ENCODE measurements around the gene GRIN3B. TPM values are rescaled to one million over a fixed set of nuclear protein-coding genes. Genes with fewer than 3 reads are reported as not detected.

Gene GRIN3B
- polyA plus RNA-seq, 2 of the 4 experiments (the other 2 are of a cell fraction), result 0.67 to 1.5 TPM

DNA sequence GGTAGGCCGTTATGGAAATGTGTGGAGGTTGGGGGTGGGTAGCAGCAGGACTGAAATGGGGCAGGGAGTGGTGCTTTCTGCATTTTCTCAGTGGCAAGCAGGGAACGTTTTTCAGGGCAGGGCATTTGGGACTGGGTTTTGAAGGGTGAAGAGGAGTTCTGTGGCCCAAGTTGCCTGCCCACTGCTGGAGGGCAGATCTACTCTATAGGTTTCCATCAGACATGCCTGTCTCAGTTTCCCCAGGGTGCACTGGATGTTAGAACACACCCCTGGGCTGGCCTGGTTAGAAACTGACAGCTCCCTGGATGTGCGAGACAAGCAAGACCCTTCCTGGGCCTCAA, 870 bp upstream of the GRIN3B start:
- no peak for FAIRE-seq
- TF ChIP-seq RARB (CRISPR knock-in tag; IDR thresholded peaks at IDR 0.05), result no peak
- no peak for TF ChIP-seq ESRRA (IDR thresholded peaks at IDR 0.05; ENCODE audit: borderline replicate concordance, low read length)
- no peak for TF ChIP-seq TP53 (CRISPR knock-in tag; IDR thresholded peaks at IDR 0.05)
- TF ChIP-seq, protein P1, sequence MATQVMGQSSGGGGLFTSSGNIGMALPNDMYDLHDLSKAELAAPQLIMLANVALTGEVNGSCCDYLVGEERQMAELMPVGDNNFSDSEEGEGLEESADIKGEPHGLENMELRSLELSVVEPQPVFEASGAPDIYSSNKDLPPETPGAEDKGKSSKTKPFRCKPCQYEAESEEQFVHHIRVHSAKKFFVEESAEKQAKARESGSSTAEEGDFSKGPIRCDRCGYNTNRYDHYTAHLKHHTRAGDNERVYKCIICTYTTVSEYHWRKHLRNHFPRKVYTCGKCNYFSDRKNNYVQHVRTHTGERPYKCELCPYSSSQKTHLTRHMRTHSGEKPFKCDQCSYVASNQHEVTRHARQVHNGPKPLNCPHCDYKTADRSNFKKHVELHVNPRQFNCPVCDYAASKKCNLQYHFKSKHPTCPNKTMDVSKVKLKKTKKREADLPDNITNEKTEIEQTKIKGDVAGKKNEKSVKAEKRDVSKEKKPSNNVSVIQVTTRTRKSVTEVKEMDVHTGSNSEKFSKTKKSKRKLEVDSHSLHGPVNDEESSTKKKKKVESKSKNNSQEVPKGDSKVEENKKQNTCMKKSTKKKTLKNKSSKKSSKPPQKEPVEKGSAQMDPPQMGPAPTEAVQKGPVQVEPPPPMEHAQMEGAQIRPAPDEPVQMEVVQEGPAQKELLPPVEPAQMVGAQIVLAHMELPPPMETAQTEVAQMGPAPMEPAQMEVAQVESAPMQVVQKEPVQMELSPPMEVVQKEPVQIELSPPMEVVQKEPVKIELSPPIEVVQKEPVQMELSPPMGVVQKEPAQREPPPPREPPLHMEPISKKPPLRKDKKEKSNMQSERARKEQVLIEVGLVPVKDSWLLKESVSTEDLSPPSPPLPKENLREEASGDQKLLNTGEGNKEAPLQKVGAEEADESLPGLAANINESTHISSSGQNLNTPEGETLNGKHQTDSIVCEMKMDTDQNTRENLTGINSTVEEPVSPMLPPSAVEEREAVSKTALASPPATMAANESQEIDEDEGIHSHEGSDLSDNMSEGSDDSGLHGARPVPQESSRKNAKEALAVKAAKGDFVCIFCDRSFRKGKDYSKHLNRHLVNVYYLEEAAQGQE (IDR thresholded peaks at IDR 0.05), result no peak
- no peak for TF ChIP-seq FOXS1 (CRISPR knock-in tag; IDR thresholded peaks at IDR 0.05)
- TF ChIP-seq JUN (IDR thresholded peaks at IDR 0.05), result no peak
- TF ChIP-seq, protein P2, sequence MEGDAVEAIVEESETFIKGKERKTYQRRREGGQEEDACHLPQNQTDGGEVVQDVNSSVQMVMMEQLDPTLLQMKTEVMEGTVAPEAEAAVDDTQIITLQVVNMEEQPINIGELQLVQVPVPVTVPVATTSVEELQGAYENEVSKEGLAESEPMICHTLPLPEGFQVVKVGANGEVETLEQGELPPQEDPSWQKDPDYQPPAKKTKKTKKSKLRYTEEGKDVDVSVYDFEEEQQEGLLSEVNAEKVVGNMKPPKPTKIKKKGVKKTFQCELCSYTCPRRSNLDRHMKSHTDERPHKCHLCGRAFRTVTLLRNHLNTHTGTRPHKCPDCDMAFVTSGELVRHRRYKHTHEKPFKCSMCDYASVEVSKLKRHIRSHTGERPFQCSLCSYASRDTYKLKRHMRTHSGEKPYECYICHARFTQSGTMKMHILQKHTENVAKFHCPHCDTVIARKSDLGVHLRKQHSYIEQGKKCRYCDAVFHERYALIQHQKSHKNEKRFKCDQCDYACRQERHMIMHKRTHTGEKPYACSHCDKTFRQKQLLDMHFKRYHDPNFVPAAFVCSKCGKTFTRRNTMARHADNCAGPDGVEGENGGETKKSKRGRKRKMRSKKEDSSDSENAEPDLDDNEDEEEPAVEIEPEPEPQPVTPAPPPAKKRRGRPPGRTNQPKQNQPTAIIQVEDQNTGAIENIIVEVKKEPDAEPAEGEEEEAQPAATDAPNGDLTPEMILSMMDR (IDR thresholded peaks at IDR 0.05), result no peak
- TF ChIP-seq ZFP36 (IDR thresholded peaks at IDR 0.05; ENCODE audit: borderline replicate concordance, partially characterized antibody), result no peak
- no peak for TF ChIP-seq FOSB (CRISPR knock-in tag; IDR thresholded peaks at IDR 0.05)
- TF ChIP-seq, protein P3, sequence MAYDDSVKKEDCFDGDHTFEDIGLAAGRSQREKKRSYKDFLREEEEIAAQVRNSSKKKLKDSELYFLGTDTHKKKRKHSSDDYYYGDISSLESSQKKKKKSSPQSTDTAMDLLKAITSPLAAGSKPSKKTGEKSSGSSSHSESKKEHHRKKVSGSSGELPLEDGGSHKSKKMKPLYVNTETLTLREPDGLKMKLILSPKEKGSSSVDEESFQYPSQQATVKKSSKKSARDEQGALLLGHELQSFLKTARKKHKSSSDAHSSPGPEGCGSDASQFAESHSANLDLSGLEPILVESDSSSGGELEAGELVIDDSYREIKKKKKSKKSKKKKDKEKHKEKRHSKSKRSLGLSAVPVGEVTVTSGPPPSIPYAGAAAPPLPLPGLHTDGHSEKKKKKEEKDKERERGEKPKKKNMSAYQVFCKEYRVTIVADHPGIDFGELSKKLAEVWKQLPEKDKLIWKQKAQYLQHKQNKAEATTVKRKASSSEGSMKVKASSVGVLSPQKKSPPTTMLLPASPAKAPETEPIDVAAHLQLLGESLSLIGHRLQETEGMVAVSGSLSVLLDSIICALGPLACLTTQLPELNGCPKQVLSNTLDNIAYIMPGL (CRISPR knock-in tag; IDR thresholded peaks at IDR 0.05; ENCODE audit: borderline replicate concordance), result no peak
- TF ChIP-seq, protein P4, sequence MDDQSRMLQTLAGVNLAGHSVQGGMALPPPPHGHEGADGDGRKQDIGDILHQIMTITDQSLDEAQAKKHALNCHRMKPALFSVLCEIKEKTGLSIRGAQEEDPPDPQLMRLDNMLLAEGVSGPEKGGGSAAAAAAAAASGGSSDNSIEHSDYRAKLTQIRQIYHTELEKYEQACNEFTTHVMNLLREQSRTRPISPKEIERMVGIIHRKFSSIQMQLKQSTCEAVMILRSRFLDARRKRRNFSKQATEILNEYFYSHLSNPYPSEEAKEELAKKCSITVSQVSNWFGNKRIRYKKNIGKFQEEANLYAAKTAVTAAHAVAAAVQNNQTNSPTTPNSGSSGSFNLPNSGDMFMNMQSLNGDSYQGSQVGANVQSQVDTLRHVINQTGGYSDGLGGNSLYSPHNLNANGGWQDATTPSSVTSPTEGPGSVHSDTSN (IDR thresholded peaks at IDR 0.05), result no peak
- TF ChIP-seq, protein P5, sequence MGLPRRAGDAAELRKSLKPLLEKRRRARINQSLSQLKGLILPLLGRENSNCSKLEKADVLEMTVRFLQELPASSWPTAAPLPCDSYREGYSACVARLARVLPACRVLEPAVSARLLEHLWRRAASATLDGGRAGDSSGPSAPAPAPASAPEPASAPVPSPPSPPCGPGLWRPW (IDR thresholded peaks at IDR 0.05), result no peak
- no peak for TF ChIP-seq CBX2 (IDR thresholded peaks at IDR 0.05; ENCODE audit: borderline replicate concordance, low read depth)
- Histone ChIP-seq H3K9me3 (no peaks in the 10 kb centered on the region), H3K4me3 (no peak overlapping the region), H3K27ac (no peak overlapping the region), H3K4me1 (peaks cover 22% of the 10 kb centered on the region; the same call in 2 of the 3 replicates), H3K4me2 (no peak overlapping the region)
- no peak for ATAC-seq
- 51% methylated on average over 3 of the region's 3 CpGs for WGBS (ENCODE audit: missing lambda C conversion rate)
- no peak for DNase-seq (ENCODE audit: low read depth in 1 of 2, low spot score in 1 of 2)
- CTCF ChIA-PET, result interaction anchor here (1.1 to 1.5 kb wide), 2 partner anchors 18 to 233 kb away, joined by 3 to 4 read pairs; no protein-coding TSS in a partner anchor
- POLR2A ChIA-PET, result interaction anchor here (0.6 to 0.8 kb wide), 3 partner anchors 15 to 61 kb away, joined by 3 to 5 read pairs (median 3); partner anchors contain the start of gene WDR18

DNA sequence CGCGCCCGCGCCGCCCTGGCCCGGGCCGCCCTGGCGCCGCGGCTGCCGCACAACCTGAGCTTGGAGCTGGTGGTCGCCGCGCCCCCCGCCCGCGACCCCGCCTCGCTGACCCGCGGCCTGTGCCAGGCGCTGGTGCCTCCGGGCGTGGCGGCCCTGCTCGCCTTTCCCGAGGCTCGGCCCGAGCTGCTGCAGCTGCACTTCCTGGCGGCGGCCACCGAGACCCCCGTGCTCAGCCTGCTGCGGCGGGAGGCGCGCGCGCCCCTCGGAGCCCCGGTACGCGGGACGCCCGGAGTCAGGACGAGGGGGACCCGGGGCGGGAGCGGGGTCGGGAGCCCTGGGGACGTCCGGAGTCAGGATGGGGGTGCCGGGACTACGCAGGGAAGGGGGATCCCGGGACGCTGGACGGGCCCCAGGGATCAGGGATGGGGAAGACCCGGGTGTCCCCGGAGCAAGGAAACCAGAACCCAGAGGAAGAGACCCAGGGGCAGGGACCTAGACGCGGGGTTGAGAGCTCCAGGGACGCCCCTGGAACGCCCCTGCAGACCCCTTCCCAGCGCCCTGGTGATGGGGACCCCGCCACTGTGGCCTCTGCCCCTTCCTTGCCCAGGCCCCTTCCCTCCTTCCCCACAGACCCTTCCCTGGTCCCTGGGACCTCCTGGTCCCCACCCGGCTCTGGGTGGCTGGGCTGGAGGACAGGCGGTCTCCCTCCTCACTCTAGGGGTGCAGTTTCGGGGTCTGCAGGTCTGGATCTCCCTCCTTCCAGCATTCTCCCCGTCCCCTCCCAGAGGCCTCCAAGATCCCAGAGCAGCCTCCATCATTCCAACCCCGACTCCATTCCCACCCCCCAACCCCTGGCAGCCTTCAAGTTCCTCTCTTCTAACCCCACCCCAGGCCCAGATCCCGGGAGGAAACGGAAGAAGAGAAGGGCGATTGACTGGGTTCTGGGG, 645 bp downstream of the GRIN3B start:
- POLR2A ChIA-PET, result interaction anchor here (0.5 to 1.0 kb wide), 2 partner anchors 21 to 92 kb away, joined by 3 read pairs; partner anchors contain the start of genes RNU6-2 and TMEM259
- FAIRE-seq, result no peak
- peak overlapping the region; percentile 52 for H3K4me3 ChIP-seq
- H3K4me2 ChIP-seq, result peak overlapping the region; percentile 96
- H3K4me1 ChIP-seq, result peaks cover 20% of the 10 kb centered on the region; the same call in 2 of the 3 replicates
- DNase-seq (ENCODE audit: low read depth in 1 of 2, low spot score in 1 of 2), result peak in 1 of 2 experiments; percentile 51
- WGBS (ENCODE audit: missing lambda C conversion rate), result 22% methylated on average over 6 of the region's 73 CpGs
- H3K9me3 ChIP-seq, result no peaks in the 10 kb centered on the region
- peak overlapping the region; percentile 57 to 88; a peak in 5 of 6 replicates for H3K27ac ChIP-seq
- CTCF ChIA-PET, result interaction anchor here (0.6 to 1.4 kb wide), 5 partner anchors 21 to 203 kb away, joined by 3 to 5 read pairs (median 4); no protein-coding TSS in a partner anchor
- ATAC-seq, result peak; percentile 15 to 26; a peak in 5 of 6 replicates
- TF ChIP-seq, protein P5 (IDR thresholded peaks at IDR 0.05), result no peak
- TF ChIP-seq CBX8 (IDR thresholded peaks at IDR 0.05), result no peak
- TF ChIP-seq, protein P6, sequence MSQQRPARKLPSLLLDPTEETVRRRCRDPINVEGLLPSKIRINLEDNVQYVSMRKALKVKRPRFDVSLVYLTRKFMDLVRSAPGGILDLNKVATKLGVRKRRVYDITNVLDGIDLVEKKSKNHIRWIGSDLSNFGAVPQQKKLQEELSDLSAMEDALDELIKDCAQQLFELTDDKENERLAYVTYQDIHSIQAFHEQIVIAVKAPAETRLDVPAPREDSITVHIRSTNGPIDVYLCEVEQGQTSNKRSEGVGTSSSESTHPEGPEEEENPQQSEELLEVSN (IDR thresholded peaks at IDR 0.05; ENCODE audit: borderline replicate concordance, low read depth), result no peak
- TF ChIP-seq HOXA7 (CRISPR knock-in tag; IDR thresholded peaks at IDR 0.05), result no peak
- TF ChIP-seq MAFK (IDR thresholded peaks at IDR 0.05; ENCODE audit: partially characterized antibody), result no peak
- TF ChIP-seq, protein P7, sequence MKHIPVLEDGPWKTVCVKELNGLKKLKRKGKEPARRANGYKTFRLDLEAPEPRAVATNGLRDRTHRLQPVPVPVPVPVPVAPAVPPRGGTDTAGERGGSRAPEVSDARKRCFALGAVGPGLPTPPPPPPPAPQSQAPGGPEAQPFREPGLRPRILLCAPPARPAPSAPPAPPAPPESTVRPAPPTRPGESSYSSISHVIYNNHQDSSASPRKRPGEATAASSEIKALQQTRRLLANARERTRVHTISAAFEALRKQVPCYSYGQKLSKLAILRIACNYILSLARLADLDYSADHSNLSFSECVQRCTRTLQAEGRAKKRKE (CRISPR knock-in tag; IDR thresholded peaks at IDR 0.05; ENCODE audit: low read depth), result no peak
- TF ChIP-seq EHF (CRISPR knock-in tag; IDR thresholded peaks at IDR 0.05), result no peak
- TF ChIP-seq SMC3 (IDR thresholded peaks at IDR 0.05), result no peak
- TF ChIP-seq RNF2 (IDR thresholded peaks at IDR 0.05; ENCODE audit: borderline replicate concordance, low read depth), result no peak

Data from A549 (cell line).